ENCODE results near the gene DYNC1I1. TPM values are rescaled to one million over a fixed set of nuclear protein-coding genes. Genes with fewer than 3 reads are reported as not detected.
A peak's percentile ranks its signal among the peaks of the same experiment; 100 is the strongest.

The DYNC1I1 gene
- total and polyA plus RNA-seq, 2 donors (not counting 3 experiments of a cell fraction or from before 2014, with no cell fraction given): 1.8 to 3.6 TPM

DNA sequence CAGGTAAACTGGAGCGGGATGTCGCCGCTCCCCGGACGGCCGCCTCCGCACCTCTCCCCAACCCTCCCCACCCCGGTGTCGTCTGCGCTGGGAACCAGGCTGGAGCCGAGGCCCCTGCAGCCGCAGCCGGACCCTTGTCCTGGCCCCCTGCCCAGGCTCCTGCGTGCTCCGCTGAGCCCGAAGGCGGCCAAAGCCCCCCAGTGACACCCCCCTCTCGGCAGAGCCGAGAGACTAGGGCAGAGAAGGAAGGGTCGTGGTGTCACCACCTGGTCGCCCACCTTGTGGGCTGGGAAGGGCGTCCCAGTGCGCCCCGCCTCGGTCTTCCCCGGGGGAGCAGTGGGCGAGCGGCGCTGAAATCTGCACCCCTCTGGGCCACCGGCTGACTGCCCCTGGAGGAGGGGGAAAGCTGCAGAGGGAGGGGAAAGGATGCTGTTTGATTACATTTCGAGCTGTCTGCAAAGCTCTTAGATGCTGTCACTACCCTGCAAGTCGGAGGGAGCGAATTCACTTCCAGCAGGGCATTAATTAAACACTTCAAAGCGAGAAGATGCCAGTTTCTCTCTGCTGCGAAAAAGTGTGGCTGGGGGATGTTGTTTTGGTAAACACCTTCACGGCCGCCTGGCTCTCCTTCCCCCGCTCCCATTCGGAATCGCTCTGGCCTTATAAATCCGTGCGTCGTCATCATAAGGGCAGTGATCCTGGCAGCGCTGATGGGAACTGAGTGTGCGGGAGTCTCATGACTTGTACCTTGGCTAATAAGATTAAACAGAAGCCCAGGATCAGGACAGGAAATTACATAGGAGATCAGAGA lies 622 bp downstream of the DYNC1I1 start:
- intact Hi-C loops (cut with micrococcal nuclease): loop anchor here (2.0 kb wide), 1 partner anchor 26 kb away; no protein-coding TSS in a partner anchor
- CTCF ChIA-PET: interaction anchor here (1.0 to 3.3 kb wide), 5 partner anchors 10 to 228 kb away, joined by 3 to 14 read pairs (median 3); no protein-coding TSS in a partner anchor

DNA sequence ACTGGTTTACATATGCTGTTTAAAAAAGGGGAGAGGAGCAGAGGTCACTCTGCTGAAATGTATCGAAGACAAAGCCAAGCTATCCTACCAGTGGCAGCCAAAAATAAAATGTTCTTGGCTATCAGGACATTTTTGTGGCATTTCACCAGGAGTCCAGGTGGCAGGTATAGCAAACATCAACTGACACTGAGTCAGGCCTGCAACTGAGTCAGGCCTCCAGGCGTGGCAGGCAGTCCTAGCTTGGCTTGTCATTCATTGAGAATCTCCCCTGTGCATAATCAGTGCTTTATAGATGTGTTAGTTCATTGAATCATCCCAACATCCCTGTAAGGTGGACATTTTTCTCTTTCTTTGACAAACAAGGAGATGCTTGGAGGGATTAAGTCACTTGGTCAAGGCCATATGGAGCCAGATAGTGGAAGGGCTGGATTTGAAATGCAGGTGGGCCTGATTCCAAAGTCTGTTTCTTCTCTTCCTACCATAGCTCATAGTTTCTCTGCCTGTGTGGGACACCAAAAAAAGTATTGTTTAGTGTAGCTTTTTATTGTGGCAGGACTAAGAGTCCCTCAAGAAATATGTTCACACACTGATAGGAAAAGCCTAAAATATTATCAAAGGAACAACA lies 4.3 kb downstream of the DYNC1I1 start:
- Histone ChIP-seq H3K9me1 (replicated peaks; ENCODE audit: control insufficient read depth, extremely low read depth, insufficient read depth, low read length) (no peaks in the 10 kb centered on the region), H4K20me1 (replicated peaks; ENCODE audit: control insufficient read depth, extremely low read depth, insufficient read depth, low read length) (no peaks in the 10 kb centered on the region), H3K9me3 (replicated peaks; ENCODE audit: control insufficient read depth, insufficient read depth, low read length) (no peaks in the 10 kb centered on the region), H3K79me2 (ENCODE audit: control insufficient read depth, insufficient read depth, low read length) (no peaks in the 10 kb centered on the region), H3K9ac (replicated peaks; ENCODE audit: extremely low read depth, insufficient read depth, low read length) (no peak overlapping the region), H3K27me3 (ENCODE audit: control insufficient read depth in 2 of 2, insufficient read depth in 2 of 2, low read length in 2 of 2) (peaks cover 0 to 2% of the 10 kb centered on the region in 2 experiments), H3K36me3 (ENCODE audit: control insufficient read depth in 2 of 2, extremely low read depth in 1 of 2, insufficient read depth in 2 of 2, low read length in 2 of 2) (no peaks in the 10 kb centered on the region), H3K4me2 (ENCODE audit: insufficient read depth, low read length) (no peak overlapping the region), H3K4me1 (ENCODE audit: control insufficient read depth, extremely low read depth, insufficient read depth, low read length) (peaks cover 8% of the 10 kb centered on the region), H3K4me3 (replicated peaks in 1 of 3; ENCODE audit: insufficient read depth in 1 of 3, low read depth in 1 of 3, low read length in 3 of 3) (no peak overlapping the region), H2AFZ (ENCODE audit: low read depth, low read length) (no peak overlapping the region), H3K27ac (ENCODE audit: insufficient read depth, low read depth, low read length) (no peak overlapping the region)
- TF ChIP-seq POLR2AphosphoS5 (IDR thresholded peaks at IDR 0.05; ENCODE audit: insufficient read depth, low read depth, low read length) (no peak), EZH2 (IDR thresholded peaks at IDR 0.05; ENCODE audit: borderline replicate concordance, low read depth, low read length, severe bottlenecking) (no peak), POLR2A (IDR thresholded peaks at IDR 0.05; ENCODE audit: low read depth, low read length) (no peak)
- BruUV-seq (replicated peaks): no TSS peak
- dilution Hi-C loops (cut with MboI; ENCODE audit: extremely low pct_ligation_motif_present, low sequenced_read_pairs) (no loop called here), intact Hi-C loops (cut with micrococcal nuclease) (no loop called here)
- FAIRE-seq: no peak
- no peak for DNase-seq (ENCODE audit: low read depth, low spot score)
- ChIA-PET CTCF (interaction anchor here (1.0 to 1.3 kb wide), 2 partner anchors 18 to 90 kb away, joined by 3 read pairs; no protein-coding TSS in a partner anchor), POLR2A (no interaction called here)

More for the DNA sequence above, 622 bp downstream of the DYNC1I1 start:
- no peak for TF ChIP-seq GATA2 (IDR thresholded peaks at IDR 0.05; ENCODE audit: insufficient read depth, insufficient read length, low read depth, low read length)
- TF ChIP-seq FOS (IDR thresholded peaks at IDR 0.05; ENCODE audit: borderline replicate concordance, insufficient read depth, low read length): peak; percentile 1
- dilution Hi-C loops (cut with MboI; ENCODE audit: extremely low pct_ligation_motif_present, low sequenced_read_pairs): no loop called here
- H3K4me2 ChIP-seq (ENCODE audit: insufficient read depth, low read length): peak overlapping the region; percentile 84
- H3K79me2 ChIP-seq (ENCODE audit: control insufficient read depth, insufficient read depth, low read length): no peaks in the 10 kb centered on the region
- POLR2A ChIA-PET: no interaction called here
- DNase-seq (ENCODE audit: low read depth, low spot score) (peak; percentile 17), FAIRE-seq (peak; percentile 42)
- no peaks in the 10 kb centered on the region for H3K9me3 ChIP-seq (replicated peaks; ENCODE audit: control insufficient read depth, insufficient read depth, low read length)
- H3K9me1 ChIP-seq (replicated peaks; ENCODE audit: control insufficient read depth, extremely low read depth, insufficient read depth, low read length): no peaks in the 10 kb centered on the region
- H3K27ac ChIP-seq (ENCODE audit: insufficient read depth, low read depth, low read length): no peak overlapping the region
- no peaks in the 10 kb centered on the region for H3K36me3 ChIP-seq (ENCODE audit: control insufficient read depth in 2 of 2, extremely low read depth in 1 of 2, insufficient read depth in 2 of 2, low read length in 2 of 2)
- peaks cover 0 to 2% of the 10 kb centered on the region in 2 experiments for H3K27me3 ChIP-seq (ENCODE audit: control insufficient read depth in 2 of 2, insufficient read depth in 2 of 2, low read length in 2 of 2)
- peak overlapping the region; percentile 33 for H3K9ac ChIP-seq (replicated peaks; ENCODE audit: extremely low read depth, insufficient read depth, low read length)
- H4K20me1 ChIP-seq (replicated peaks; ENCODE audit: control insufficient read depth, extremely low read depth, insufficient read depth, low read length): no peaks in the 10 kb centered on the region
- peaks cover 8% of the 10 kb centered on the region for H3K4me1 ChIP-seq (ENCODE audit: control insufficient read depth, extremely low read depth, insufficient read depth, low read length)
- H2AFZ ChIP-seq (ENCODE audit: low read depth, low read length): peak overlapping the region; percentile 82
- peak overlapping the region; percentile 33 to 70 (median 44) for H3K4me3 ChIP-seq (replicated peaks in 1 of 3; ENCODE audit: insufficient read depth in 1 of 3, low read depth in 1 of 3, low read length in 3 of 3)
- BruUV-seq (replicated peaks): no TSS peak
